Left hindlimb (tissue), 1 donor: Measurements from ENCODE around the gene MOCS1.

Source experiments
- DNase-seq: peaks from one replicate; pipeline ENCODE4 v3.0.0-alpha.2; 2018

MOCS1 gene

GRCh38 chr6:39899554-39900295 lies 34.5 kb downstream of the MOCS1 start:
- DNase-seq, result no peak

GRCh38 chr6:39898625-39899024 lies 35.6 kb downstream of the MOCS1 start:
- DNase-seq, result no peak

DNA sequence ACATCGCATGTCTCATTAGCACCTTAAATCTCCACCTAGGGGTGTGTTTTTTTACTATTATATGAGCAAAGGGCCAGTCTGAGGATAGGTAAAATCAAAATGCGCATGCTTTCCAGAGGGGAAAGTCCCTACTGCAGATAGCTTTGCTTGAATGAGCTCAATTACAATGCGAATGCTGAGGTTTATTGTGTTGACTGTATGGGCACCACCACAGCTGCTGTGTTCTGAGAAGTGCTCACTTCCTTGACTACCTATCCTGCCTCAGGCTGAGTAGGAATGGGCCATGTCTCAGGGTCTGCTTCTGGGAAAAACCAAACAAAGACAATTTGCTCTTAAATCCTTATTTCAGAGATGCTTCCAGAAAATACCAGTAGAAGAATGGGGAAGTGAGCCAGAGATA lies 36.6 kb downstream of the MOCS1 start:
- DNase-seq, result no peak

GRCh38 chr6:39896701-39897100 lies 37.6 kb downstream of the MOCS1 start:
- DNase-seq, result no peak

GRCh38 chr6:39893286-39893685 lies 41.0 kb downstream of the MOCS1 start:
- no peak for DNase-seq

GRCh38 chr6:39892490-39893129 lies 41.7 kb downstream of the MOCS1 start:
- DNase-seq, result peak; percentile 76

GRCh38 chr6:39891976-39892375 lies 42.3 kb downstream of the MOCS1 start:
- DNase-seq, result no peak

GRCh38 chr6:39891353-39891752 lies 42.9 kb downstream of the MOCS1 start:
- DNase-seq, result no peak

GRCh38 chr6:39889229-39889628 lies 45.0 kb downstream of the MOCS1 start:
- no peak for DNase-seq

DNA sequence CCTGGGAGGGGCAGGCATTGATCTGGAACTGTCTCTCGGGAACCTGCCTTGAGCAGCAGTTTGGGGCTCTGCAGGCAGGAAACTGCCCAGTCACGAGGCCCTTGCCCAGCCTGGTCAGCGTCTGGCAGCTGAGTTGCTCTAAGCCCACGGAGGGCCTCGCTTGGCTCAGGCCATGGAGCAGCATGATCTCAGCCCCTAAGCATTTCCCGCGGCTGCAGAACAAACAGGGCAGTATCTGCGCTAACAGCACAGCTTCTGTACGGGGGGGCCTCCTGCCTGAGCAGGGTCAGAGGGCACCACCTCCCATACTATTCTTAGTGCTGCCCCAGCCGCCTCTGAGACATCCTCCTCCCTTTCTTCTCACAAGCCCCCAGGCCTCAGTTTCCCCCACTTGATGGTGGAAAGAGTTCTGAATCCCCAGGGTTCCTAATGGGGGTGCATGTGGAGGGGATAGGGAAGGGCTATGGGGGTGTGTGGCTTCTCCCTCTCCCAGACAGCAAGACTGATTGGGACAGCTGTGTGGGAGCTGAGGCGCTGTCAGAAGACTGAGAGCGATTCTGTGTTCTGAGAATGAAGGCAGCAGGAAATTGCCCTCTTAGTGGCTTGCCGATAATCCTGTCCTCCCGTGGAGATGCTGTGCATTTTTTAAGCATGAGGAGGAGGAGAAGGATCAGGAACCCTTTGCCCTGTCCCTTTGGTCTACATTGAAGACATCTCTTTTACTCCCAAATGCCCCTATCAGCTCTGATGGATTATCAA lies 46.4 kb downstream of the MOCS1 start:
- peak; percentile 79 for DNase-seq

DNA sequence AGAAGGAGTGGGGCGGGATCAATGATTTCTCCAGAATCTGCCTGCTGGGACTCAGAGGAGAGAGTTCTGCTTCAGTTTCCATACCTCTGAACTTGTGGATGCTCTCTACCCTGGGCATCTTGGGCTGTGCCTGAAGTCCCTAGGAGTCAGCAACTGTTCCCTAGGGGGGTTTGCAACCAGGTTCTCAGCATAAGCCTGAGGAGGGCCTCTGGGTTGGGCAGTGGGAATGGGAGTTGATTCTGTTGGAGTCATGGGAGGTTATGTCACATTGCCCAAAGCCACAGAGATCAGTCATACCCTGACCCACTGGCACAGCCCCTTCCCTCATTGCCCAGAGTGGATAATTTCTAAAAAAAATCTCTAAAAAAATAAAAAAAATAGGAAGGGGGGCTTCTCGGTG lies 47.4 kb downstream of the MOCS1 start:
- DNase-seq, result no peak

DNA sequence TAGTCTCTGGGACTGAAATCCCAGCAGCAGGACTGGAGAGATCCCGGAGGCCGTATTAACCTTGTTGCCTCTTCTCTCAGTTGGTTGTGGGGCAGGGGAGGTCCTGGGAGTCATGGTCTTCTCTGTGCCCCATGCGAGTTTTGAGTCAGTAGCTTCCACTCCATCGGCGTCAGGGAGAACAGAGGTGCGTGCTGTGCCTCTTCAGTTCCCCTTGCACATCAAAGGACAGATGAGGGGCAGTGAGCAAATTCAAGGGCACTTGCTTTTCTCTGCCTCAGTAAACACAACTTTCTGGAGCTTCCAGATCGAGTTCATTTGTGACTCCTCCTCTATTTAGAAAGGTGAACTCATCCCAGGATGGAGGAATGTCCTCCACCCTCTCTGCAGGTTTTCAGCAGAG lies 48.6 kb downstream of the MOCS1 start:
- no peak for DNase-seq

- DNase-seq, result no peak
Measured at GRCh38 chr6:39884696-39885095, 49.6 kb downstream of the MOCS1 start.

DNA sequence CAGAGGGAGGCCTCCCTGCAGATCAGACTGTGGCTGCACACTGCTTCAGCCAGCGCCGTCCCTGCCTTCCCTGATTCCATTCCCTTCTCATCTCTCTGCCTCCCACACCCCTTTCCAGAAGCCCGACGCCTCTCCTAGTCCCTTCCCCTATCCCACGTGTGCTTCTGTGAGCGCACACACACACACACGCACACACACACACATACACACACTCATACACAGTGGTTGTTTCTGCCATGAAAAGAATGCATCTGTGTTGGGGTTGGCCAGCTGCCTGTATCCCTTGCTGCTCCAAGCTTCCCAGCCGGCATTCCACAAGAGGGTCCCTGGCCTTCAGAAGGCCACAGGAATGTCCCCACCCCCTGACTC lies 51.7 kb downstream of the MOCS1 start:
- DNase-seq, result peak; percentile 89

- peak; percentile 70 for DNase-seq
Measured at GRCh38 chr6:39881851-39882530, 52.3 kb downstream of the MOCS1 start.

DNA sequence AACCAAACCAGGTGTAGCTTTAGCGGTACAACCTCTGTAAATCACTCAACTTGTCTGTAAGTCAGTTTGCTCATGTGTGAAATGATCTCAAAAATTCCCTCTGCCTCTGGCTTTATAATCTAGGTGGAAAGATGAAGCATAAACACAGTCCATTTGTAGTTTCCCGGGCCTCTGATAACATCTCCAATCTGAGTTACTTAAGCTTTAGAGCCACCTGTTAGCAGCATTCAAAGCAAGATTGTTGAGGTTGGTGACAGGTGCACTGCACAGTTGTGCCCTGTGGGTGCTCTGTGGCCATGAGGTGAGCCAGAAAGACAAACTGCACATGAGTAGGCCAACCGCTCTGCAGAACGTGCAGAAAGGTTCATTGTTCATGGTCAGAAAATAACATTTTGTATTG lies 53.7 kb downstream of the MOCS1 start:
- no peak for DNase-seq

DNA sequence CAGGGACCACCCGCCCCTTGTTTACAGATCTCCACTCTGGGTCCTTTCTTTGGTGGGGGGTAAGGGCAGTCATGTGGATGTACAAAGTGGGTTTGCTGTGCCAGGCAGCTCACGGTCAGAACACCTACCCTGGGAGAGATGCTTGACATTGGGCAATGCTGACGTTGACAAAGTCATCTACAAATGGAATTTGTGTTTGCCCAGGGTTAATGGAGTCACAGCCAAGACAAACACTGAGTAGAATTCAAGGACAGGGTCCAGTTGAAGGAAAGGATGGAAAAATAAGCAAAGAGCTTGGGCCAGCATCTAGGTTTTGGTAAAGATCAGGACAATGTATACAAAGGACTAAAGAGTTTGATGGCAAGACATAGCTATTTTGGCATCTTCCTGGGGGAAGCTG lies 54.7 kb downstream of the MOCS1 start:
- DNase-seq, result no peak

DNA sequence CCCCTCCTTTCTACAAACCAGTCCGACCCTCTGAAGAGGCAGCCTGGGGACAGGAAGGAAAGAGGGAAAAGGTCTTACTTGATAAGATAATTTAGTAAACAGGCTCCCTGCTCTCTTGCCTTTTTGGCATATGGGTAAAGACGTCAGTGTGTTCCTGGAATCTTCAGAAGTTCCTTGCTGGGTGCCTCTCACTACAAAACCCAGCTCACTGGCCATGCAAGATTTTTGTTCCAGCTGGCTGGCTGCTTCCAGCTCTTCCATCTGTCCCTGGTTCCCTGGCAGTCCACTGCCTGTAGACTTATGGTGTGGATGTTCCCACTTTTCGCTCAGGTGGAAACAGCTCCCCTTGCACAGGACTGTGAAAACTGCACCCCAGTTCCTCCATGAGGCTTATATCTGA lies 57.4 kb downstream of the MOCS1 start:
- no peak for DNase-seq

- DNase-seq, result no peak
Measured at GRCh38 chr6:39876111-39876510, 58.2 kb downstream of the MOCS1 start.

- no peak for DNase-seq
Measured at GRCh38 chr6:39873439-39873838, 60.8 kb downstream of the MOCS1 start.

- DNase-seq, result no peak
Measured at GRCh38 chr6:39870950-39871349, 63.3 kb downstream of the MOCS1 start.

GRCh38 chr6:39867592-39867991 lies 66.7 kb downstream of the MOCS1 start:
- no peak for DNase-seq
